SH-SY5Y (cell line): ENCODE results near the gene LNPK.

ENCODE experiments used
- GATA2 ChIP-seq: IDR thresholded peaks from 2 replicates; pipeline ENCODE4 v1.6.1; 2011; ENCODE audit warnings: mild to moderate bottlenecking, low read depth, low read length
- GATA3 ChIP-seq: IDR thresholded peaks from 2 replicates; pipeline ENCODE4 v1.6.1; 2011; ENCODE audit warnings: low read depth, mild to moderate bottlenecking, low read length, moderate library complexity

DNA sequence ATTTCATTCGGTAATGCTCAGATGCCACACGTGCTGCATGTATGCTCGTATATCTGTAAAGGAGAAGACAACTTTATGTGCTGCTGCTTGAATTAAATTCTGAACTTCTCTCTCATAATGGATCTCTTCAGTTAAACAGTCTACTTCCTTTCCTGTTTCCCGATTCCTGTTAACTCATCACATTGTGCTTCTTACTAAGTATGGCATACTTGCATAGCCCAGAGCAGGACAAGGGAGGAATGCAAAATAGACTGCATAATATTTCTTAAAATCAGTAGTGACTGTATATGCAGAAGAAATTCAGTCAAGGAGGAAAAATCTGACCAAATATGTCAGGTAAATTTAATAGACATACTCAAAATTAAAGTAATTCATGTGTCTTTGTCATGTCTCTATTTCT, 23.9 kb upstream of the LNPK start:
- TF ChIP-seq GATA2 (no peak), GATA3 (no peak)
